Central memory CD4-positive, alpha-beta T cell (primary cell): ENCODE measurements around the gene BCAR1.
"Not testable (repeated sequence)": the region's sequence is repeated elsewhere in the genome, so short reads cannot be mapped to it uniquely, and the experiment has no call there.

Experiments
- DNase-seq: peaks from one replicate; pipeline ENCODE4 v3.0.0; 2022
- total RNA-seq, 3 experiments: gene quantifications; one replicate each; lab custom pipeline; 2026; lab: John Stamatoyannopoulos, UW

Gene BCAR1, protein sequence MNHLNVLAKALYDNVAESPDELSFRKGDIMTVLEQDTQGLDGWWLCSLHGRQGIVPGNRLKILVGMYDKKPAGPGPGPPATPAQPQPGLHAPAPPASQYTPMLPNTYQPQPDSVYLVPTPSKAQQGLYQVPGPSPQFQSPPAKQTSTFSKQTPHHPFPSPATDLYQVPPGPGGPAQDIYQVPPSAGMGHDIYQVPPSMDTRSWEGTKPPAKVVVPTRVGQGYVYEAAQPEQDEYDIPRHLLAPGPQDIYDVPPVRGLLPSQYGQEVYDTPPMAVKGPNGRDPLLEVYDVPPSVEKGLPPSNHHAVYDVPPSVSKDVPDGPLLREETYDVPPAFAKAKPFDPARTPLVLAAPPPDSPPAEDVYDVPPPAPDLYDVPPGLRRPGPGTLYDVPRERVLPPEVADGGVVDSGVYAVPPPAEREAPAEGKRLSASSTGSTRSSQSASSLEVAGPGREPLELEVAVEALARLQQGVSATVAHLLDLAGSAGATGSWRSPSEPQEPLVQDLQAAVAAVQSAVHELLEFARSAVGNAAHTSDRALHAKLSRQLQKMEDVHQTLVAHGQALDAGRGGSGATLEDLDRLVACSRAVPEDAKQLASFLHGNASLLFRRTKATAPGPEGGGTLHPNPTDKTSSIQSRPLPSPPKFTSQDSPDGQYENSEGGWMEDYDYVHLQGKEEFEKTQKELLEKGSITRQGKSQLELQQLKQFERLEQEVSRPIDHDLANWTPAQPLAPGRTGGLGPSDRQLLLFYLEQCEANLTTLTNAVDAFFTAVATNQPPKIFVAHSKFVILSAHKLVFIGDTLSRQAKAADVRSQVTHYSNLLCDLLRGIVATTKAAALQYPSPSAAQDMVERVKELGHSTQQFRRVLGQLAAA
- 0 to 1.2 (median 0.19) reads per million in 3 experiments for total RNA-seq

DNA sequence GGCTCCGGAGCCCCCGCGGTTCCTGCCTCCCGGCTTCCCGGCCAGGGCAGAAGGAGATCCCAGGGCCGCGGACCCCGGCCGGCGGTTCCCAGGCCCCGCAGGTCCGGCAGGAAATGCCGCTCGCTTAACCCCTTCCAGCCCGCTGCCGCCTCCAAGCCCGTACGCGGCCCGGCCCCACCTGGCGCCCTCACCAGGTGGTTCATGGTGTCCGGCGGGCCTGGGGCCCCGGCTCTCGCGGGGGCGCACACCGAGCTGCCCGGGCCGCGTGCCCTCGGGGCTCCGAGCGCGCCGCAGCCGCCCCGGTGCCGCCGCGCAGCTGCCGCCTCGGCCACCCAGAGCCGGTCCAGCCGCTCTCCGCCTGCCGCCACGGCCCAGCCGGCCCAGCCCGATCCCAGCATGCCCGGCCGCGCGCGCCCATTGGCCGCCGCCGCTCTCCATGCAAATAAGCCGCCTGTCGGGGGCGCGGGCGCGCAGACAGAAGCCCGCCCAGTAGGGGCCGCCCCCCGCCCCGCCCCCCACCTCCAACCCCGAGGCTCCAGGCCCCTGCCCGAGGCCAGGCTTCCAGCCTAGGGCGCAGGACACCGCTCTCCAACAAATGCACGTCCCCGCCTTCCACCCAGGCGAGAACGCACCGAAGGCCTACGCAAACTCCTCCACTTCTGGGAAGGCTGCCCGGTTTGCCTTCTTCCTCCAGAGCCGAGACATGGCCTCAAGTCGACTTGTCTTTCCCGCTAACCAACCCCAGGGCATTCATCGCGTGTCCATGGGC is at the start of gene BCAR1:
BCAR1 (minus strand) TSS at position 345 of the 769 bp plus-strand sequence; CDS start at position 203, 142 bp downstream.
- no peak for DNase-seq

DNA sequence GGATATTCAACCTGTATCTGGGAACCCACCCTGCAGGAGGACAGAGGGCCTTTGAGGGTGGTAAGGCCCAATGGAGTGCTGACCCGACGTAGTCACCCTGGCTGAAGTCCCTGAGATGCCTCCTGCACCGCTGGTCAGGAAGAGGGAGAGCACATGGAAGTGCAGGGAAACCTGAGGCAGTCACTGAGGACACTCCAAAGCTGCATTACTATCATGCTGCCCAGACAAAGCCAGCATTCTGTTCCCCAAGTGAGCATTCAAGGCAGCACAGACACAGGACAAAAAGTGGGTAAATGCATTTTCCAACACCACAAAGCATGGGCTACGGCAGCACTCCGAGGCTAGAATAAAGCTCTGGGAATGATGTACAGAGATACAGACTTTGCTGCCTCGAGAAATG is 46.8 kb upstream of the BCAR1 start:
- DNase-seq, result no peak

DNA sequence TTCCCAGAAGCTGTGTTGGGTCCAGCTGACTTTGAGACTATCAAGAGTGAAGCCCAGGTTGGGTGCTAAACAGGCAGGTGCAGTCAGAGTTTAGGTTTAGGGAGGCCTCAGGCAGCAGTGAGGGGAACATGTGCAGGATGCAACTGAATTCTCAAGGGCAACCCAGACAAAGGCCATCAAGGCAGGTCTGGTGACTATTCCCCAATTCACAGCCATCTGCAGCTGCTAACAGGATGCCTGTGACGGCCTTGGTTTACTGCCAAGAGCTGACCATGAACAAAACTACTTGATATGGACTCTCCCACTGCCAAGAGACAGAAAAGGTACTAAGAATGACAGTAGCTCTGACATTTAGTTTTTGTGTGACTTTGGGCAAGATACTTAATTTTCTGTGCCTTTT is 45.2 kb upstream of the BCAR1 start:
- DNase-seq, result no peak

DNA sequence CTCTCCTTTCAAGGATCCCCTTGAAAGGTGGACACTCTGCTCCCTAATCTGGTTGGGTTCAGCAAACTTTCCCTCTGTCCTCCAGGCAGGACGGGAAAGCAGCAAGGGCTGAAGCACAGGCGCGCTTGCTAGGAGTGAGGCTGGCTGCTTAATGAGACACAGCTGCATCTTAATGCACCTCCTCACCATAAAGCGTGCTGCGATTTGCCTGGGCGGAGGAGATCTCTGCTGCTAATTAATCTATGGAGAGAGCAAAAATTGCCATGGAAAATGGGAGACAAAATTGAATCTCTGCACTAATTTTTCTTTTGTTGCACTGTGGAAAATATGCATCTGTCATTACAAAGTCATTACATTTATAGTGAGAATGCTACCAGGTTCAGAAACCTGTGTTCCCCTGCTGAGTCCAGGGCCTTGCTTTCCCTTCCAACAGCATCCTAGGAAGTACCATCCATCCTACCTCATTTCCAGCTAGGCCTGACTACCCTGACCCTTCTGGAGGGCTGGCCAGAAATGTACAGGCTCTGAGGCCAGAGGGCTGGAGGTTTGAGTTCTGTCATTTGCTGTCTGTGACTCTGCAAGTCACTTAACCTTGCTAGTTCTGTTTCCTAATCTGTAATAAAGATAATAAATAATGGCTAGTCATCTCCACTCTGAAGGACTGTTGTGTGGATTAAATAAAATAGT is 43.5 kb upstream of the BCAR1 start:
- DNase-seq, result no peak

DNA sequence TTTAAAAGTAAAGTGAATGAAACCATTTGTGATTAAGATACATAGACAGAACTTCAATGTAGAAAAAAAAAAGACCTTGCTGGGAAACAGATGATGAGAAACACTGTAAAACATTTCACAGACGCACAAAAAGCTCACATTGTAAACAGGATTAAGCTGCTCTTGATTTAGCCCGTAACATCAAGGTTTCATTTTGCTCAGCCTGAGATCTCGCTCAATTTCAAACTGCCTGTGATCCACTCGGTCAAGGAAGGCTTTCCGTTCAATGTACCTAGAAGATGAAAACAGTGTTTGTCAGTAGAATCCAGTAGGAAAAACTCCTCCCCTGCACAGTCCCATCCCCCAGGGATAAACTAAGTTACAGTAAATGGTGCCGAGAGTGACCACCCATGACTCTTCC is 42.3 kb upstream of the BCAR1 start:
- DNase-seq, result no peak

DNA sequence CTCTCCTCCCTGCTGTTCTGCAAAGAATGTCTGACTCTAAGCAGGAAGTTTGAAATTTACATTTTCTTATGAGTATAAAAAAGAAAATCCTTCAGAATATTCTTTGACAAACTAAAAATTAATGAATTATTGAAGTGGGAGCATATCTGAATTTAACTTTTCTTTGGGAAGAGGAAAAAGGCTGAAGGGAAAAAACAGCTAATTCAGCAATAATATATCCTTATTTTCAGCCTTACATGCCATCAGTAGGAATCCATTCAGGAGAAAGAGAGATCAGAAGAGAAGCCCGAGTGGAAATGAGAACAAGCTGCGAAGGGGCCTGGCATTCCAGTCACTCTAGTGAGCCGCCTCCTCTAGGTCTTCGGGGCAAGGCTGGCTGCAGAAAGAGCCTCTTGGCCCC is 41.7 kb upstream of the BCAR1 start:
- no peak for DNase-seq

DNA sequence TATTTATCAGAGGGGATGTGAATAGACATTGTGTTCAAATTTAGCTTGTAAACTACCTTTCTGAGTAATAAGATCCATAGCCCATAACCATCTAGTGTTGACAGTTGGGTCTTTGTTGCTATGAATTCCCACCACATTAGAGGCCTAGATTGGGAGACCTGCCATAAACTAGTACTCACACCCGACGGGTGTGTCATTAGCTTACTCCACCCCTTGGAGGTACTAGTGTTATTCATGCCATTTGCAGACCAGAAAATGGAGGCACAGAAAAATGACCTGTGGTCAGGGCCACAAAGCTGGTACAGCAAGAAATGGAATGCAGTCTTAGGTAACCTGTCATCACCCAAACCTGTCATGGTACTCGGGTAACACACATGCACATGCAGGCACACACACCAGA is 41.3 kb upstream of the BCAR1 start:
- DNase-seq, result no peak

DNA sequence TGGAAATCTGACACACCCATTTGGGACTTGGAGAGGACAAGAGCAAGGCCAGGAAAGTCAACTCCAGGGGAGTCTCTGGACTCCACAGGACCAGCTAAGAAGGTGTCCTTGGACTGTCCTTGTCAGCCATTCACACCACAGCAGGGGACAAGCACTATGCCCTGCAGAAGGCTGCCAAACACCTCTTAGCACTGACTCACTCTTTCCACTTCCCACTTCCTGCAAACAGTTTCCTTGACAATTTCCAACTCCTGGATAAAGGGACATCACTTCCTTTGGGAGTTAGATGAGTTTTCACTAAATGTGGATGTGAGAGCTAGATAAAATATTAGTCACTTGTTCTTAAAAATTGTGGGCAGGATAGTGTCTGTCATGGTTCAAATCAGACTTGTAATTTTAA is 37.8 kb upstream of the BCAR1 start:
- no peak for DNase-seq

DNA sequence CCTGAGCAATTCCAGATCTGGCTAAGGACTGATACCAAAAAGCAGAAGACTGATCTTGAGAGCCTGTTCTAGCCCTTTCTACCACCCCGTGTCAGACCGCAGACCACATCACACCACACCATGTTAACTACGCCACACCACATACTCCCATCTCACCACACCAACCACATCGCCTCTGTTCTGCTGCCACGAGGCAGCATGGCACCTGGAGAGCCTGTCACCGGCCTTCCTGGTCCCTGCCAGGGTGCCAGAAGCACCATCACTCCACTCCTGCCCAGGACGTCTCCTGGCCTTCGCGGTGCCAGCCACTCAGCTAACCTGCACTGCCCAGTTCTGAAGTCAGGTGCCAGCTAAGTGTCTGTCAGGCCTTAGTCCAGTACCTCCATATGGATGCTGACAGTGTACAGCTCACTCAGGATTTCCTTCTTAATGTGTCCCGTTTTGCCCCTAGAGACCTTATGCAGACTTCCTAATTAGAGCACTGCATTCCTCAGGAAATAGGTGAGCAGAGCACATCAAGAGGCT is 37.2 kb upstream of the BCAR1 start:
- DNase-seq, result peak; percentile 77

DNA sequence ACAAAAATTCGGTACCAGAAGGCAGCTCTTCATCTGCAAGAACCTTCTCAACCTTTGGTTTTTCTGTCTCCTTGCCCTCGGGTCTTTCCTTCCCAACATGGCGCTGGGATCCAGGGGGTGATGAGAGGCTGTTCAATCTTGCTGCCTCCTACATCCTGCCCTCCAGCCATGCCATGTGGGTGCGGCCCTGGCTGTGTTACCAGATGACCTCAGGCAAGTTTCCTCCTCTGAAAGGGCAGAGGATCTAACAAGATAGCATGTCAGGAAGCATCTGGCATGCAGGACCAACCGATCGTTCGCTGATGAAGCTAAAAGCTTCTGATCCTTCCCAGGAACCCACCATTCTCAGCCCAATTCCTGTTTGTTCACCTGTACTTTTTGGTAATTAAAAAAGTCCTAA is 36.8 kb upstream of the BCAR1 start:
- DNase-seq, result no peak

DNA sequence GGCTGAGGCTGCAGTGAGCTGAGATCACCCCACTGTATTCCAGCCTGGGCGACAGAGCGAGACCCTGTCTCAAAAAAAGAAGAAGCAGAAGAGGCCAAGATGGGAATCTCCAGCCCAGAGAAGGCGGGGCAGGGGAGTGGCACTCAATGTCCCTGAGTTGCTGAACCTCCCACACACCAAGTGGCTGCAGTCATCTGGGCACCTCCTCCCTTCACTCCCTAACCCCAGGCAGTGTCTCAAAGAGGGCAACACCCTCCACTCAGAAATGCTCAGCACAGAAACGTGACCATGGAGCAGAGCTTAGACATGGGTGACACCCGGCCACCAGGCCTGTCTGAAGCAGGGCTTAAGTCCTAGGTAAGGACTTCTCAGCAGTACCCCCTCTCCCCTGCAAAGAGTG is 36.3 kb upstream of the BCAR1 start:
- DNase-seq, result no peak

DNA sequence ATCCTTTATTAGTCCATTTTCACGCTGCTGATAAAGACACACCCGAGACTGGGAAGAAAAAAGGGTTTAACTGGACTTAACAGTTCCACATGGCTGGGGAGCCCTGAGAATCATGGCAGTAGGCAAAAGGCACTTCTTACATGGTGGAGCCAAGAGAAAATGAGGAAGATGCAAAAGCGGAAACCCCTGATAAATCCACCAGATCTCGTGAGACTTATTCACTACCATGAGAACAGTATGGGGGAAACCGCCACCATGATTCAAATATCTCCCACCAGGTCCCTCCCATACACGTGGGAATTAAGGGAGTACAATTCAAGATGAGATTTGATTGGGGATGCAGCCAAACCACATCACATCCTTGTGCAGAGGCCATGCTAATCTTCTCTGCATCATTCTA is 35.0 kb upstream of the BCAR1 start:
- DNase-seq, result no peak

DNA sequence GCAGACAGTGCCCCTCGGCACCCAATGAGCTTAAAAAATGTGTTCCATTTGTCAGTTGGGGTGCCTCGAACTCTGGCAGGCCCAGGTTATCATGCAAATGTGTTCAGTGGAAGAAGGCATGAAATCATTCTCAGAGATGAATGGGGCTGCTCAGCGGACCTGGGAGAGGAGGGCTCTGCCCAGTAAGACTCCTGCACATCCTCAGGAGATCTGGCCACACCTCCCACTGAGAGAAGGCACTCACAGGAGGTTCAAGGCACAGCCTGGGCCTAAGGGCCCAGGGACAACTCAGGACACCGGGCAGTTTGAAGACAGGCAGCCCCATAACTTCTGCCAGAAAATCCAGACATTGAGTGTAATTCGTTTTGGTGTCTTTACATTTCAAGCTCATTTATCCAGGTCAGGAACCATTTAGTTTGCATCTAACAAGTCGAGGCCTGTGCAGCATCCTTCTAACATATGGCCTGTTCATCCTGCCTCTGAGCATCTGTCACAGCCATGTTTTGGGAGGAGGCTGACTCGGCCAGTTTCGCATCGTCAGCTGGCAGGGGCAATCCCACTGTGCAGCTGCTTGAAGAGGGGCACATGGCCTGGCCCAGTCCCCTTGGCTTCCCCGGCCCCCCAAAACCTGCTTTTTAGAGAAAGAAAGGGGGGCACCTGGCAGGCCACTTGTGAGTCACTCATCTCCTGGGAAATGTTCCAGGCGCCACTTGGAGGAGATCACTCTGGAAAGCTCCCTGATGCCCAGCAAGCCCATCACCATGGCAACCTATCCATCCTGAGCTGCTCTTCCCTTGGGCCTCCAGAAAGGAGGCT is 31.2 kb upstream of the BCAR1 start:
- no peak for DNase-seq

DNA sequence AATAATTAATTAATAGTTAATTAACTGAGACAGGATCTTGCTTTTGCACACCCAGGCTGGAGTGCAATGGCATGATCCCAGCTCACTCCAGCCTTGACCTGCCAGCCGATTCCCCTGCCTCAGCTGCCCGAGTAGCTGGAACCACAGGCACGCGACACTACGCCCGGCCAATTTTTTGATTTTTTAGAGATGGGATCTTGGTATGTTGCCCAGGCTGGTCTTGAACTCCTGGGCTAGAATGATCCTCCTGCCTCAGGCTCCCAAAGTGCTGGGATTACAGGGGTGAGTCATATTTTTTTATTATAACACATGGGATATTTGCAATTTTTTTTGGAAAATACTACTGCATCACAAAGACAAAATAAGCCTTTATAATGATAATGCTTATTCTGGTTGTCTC is 30.4 kb upstream of the BCAR1 start:
- no peak for DNase-seq

DNA sequence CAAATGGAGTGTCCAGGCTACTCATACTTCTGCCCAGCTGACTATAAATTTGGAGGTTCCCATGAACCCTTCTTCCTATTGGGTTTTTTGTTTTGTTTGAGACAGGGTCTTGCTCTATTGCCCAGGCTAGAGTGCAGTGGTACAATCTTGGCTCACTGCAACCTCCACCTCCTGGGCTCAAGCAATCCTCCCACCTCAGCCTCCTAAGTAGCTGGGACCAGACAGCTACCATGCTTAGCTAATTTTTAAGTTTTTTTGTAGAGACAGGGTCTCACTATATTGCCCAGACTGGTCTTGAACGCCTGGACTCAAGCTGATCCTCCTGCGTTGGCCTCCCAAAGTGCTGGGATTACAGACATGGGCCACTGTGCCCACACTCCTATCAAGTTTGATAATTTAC is 29.6 kb upstream of the BCAR1 start:
- DNase-seq, result not testable (repeated sequence)

DNA sequence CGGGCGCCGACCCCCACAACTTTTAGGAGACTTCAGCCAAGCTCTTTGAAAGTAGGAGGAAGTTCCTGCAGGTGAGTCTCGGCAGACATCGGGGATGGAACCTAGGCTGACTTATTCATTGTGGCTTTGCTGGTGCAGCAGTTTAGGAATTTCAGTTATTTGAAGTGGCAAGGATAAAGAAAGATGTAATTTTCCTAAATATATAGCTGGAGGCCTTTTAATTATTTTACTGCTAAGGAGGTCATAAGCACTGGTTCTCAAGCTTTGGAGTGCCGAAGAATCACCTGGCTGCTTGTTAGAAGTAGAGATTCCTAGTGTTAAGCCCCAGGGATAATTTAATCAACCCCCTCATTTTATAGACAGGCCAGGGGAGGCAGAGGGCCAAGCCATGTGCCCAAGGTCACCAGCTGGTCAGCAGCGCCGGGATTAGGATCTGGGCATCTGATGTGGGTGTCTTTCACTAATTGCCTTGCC is 28.9 kb upstream of the BCAR1 start:
- DNase-seq, result no peak

DNA sequence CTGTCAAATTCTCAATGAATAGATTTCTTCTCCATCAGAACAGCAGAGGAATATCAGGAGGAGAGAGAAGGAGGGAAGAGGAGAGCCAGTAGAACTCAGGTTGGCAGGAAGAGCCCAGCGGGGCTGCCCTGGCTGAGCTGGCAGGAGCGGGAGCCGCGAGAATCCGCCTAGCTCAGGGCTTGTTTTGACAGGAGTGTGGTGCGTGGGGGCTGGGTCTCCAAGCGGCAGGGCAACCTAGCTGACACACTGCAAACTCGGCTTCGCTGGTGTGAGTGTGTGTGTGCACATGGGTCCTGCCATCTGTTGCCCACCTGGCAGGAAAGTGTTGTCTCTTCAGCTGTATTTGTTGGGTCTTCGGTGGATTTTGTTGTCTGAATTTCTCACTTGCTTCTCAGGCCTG is 27.9 kb upstream of the BCAR1 start:
- no peak for DNase-seq

DNA sequence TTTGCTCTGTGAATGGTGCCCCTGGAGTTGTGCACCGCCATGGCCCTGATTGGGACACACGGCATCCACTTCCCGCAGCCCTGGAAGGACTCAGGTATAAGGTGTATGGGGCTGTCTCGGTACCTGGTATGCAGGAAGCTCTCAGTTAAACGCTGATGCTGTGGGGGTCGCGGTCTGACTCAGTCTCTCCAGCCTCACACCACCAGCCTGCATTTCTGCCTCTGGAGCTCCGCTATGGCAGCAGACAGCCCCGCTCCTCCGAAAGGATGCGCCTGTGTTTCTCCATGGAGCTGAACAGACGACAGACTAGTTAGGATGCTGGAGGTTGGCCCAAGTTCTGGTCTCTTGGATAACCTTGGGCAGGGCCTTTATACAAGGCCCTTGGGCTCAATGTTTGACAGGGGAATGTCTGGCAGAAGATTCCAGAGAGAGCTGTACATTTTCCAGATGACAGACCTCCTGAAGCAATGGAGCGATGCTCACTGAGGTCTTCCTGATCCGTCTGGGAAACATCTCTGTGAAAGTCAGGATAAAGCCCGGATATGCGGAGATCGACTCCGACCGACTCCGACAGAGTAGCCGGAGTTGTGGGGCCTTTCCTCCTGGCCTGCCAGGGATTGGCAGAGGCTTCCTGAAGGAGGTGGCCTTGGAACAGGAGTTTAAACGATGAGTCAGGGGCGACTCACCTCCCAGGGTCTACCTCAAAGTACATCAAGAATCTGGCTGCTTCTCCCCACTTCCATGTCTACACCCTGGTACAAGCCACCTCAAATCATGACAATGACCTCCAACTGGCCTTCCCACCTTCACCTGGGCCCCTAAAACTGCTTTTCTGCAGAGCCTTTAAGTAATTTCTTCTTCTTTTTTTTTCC is 21.9 kb upstream of the BCAR1 start:
- DNase-seq, result no peak

DNA sequence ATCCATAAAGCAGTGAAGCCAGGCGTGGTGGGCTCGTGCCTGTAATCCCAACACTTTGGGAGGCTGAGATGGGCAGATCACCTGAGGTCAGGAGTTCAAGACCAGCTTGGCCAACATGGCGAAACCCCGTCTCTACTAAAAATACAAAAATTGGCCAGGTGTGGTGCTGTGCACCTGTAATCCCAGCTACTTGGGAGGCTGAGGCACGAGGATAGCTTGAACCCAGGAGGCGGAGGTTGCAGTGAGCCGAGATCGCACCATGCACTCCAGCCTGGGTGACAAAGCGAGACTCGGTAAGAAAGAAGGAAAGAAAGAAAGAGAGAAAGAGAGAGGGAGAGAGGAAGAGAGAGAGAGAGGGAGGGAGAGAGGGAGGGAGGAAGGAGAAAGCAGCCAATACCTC is 21.2 kb upstream of the BCAR1 start:
- DNase-seq, result not testable (repeated sequence)

DNA sequence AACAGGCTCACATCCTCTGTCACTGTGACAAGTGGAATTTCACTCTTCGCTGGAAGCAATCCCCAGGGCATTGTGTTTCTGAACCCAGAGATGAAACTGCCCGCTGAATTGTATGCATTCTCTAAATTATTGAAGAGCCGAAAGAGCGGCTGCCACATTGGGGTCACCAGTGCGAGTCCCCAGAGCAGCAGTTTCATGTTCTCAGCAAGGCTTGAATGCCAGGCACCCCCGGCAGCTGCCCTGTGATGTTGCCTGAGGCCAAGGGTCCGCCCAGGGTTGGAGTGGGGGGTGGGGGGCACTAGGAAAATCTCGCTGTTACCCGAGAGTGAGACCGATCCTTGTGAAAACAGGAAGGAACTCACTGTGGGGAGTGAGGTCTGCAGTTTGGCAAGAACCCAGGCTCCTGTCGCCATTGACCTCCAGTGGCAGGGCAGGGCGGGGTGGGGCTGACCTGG is 20.7 kb upstream of the BCAR1 start:
- no peak for DNase-seq
